GM13976 (cell line): Measurements from ENCODE around the gene TMEM186.

Source experiments
- DNase-seq: peaks from one replicate; pipeline ENCODE4 v3.0.0; 2012; ENCODE audit warnings: low spot score
- CTCF ChIP-seq: IDR thresholded peaks from 2 replicates; pipeline ENCODE4 v1.5.1; 2012; ENCODE audit warnings: borderline replicate concordance, mild to moderate bottlenecking; ENCODE audit not compliant: insufficient read depth; ENCODE audit errors: extremely low read depth, missing control alignments, control extremely low read depth
- in situ Hi-C: fragments of 300-500 bp; cut with MboI; formaldehyde crosslinking; loops from one replicate; pipeline ENCODE4 v1.12.0; 2022; ENCODE audit warnings: low sequenced_read_pairs, mixed read lengths, inconsistent platforms; ENCODE audit not compliant: unreplicated experiment

TMEM186 gene

DNA sequence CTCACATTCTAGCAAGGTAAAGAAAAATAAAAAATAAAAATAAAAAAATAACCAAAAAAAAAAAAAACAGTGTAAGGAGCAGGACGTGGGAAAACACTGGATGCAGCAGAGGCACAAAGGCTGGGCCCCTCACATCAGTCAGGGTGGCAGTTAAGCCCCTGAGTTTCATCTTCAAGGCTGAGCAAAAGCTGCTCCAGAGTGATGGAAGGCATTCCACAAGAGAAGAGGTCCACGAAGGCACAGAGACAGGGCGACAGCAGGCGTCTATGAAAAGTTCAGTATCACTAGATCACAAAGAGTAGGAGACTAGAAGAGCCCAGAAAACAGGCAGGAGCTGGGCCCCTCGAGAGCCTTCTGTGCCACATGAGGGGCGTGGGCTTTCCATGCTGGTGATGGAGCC is 12.0 kb downstream of the TMEM186 start:
- in situ Hi-C loops, result no loop called here
- TF ChIP-seq CTCF, result no peak
- no peak for DNase-seq

DNA sequence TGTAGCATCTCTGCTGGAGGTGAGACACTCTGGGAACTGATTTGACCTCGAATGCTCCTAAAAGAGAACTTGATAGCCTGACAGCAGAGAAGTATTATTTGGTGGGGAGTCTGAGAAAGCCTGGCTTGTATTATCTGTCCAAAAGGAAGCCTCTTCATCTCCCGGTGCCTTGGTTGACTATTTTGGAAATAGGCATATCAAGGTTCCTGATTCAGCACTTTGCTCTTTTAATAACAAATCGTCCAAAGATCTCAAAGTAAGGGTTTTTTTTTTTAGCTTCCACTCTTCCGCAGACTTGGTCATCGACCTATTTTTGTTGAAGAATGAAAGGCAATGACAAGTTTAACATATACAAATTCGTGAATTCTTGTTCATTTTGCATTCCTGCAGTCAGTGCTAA is 14.8 kb downstream of the TMEM186 start:
- in situ Hi-C loops, result no loop called here
- DNase-seq, result no peak
- TF ChIP-seq CTCF, result no peak

DNA sequence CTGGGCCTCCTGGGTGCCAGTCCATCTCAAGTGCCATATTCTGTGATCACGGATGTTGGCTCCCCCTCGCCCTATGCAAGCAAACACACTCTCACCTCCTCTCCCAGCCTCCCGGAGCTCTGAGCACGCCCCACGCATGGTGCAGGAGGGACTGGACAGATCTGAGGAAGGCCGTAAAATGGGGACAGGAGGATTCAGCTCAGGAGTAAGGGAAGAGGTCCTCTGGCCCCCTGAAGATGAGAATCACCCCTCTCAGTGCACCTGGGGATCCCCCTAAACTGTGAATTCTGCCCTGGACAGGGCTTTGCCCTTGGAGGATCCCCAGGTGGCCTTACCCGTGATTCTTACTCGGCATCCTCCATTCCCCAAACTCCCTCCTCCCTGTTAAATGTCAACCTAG is 15.6 kb downstream of the TMEM186 start:
- DNase-seq, result no peak
- no peak for TF ChIP-seq CTCF
- in situ Hi-C loops, result no loop called here

GRCh38 chr16:8777217-8777616 is 20.2 kb downstream of the TMEM186 start:
- in situ Hi-C loops, result no loop called here
- DNase-seq, result no peak
- TF ChIP-seq CTCF, result no peak

DNA sequence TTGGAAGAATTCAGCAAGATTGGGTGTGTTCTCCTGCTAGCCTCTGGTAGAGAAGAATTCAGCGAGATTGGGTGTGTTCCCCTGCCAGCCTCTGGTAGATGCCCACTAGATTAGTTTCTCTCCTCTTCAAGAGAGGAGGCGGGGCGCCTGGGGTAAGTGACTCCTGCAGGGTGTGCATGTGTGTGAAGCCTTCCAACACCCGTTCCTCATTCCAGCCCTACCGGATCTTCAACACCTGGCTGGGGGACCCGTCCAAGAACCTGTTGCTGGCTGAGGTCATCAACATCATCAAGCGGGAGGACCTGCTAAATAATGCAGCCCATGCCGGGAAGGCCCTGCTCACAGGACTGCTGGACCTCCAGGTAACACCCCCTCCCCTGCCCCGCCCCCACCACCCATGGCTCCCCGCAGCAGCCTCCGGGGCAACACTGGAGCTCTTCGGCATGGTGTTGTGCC is 21.3 kb downstream of the TMEM186 start:
- TF ChIP-seq CTCF, result no peak
- in situ Hi-C loops, result no loop called here
- no peak for DNase-seq

DNA sequence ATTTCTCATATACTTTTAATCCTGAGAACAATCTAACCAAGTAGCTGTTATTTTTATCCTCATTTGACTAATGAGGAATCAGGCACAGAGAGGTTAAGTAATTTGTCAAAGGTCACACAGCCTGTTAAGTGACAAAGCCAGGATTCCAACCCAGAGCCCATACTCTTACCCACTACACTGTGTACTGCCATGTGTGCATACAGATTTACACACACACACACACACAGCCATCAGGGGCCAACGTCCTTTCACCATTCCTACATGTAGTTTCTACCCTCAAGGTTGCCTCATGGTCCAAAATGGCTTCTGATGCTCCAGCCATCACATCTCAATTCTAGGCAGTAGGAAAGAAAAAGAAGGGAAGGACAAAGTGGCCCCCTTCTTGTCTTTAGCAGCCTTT is 22.1 kb downstream of the TMEM186 start:
- in situ Hi-C loops, result no loop called here
- no peak for TF ChIP-seq CTCF
- DNase-seq, result no peak

DNA sequence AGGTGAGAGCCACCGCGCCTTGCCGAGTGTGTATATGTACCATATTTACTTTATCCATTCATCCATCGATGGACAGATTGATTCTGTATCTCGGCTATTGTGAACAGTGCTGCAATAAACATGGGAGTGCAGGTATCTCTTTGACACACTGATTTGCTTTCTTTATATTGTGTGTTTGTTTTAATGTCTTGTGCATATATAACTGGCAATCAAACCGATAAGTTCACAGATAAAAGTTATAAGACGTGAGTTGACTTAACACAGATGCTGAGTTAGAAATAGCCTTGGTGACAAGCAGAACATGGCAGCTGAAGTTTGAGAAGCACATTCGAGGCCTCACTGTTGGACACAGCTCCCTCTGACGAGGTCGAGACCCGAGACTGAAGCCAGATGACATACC is 23.2 kb downstream of the TMEM186 start:
- TF ChIP-seq CTCF, result no peak
- in situ Hi-C loops, result no loop called here
- no peak for DNase-seq
